GM12865 (cell line): ENCODE results near the gene ACOT11.

Experiments
- DNase-seq: peaks from one replicate; pipeline ENCODE4 v3.0.0; 2010; ENCODE audit warnings: low read depth
- H3K4me3 ChIP-seq: 2 replicates; pipeline ENCODE4 v1.5.1; 2011; ENCODE audit warnings: mild to moderate bottlenecking, low read depth, low read length, control low read depth
- TF ChIP-seq, protein P1 (sequence below): IDR thresholded peaks from 2 replicates; pipeline ENCODE4 v1.5.1; 2011; ENCODE audit warnings: low read length, control low read depth, low read depth, inconsistent platforms; ENCODE audit not compliant: insufficient read depth; ENCODE audit errors: missing control alignments

ACOT11 gene

DNA sequence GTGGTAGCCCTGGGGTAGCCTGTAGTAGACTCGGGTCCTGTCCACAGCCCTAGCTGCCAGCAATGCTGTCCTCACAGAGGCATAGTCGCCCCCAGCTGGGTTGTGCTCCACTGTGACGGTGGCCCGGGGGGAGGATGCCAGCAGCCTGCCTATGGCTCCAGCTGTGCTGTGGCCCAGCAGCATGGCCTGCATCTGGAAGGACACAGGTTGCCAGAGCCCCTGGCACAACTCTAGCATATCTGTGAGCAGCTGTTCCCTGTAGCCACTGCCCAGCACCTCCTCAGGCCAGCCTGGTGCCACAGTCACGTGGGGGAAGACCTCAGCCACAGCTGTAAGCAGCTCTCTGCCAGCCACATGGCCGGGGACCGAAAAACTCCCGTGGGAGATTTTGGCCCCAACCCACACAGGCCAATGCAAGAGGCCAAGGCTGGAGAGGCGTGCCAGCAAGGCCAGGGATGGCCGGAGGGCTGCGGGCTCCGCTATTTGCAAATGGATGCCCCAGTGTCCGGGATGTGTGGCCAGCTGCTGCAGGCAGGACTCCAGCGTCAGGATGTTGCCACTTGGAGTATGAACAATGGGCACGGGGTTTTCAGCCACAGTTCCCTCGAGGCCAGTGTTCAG lies 61.4 kb downstream of the ACOT11 start:
- TF ChIP-seq, protein P1, sequence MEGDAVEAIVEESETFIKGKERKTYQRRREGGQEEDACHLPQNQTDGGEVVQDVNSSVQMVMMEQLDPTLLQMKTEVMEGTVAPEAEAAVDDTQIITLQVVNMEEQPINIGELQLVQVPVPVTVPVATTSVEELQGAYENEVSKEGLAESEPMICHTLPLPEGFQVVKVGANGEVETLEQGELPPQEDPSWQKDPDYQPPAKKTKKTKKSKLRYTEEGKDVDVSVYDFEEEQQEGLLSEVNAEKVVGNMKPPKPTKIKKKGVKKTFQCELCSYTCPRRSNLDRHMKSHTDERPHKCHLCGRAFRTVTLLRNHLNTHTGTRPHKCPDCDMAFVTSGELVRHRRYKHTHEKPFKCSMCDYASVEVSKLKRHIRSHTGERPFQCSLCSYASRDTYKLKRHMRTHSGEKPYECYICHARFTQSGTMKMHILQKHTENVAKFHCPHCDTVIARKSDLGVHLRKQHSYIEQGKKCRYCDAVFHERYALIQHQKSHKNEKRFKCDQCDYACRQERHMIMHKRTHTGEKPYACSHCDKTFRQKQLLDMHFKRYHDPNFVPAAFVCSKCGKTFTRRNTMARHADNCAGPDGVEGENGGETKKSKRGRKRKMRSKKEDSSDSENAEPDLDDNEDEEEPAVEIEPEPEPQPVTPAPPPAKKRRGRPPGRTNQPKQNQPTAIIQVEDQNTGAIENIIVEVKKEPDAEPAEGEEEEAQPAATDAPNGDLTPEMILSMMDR, result no peak
- no peak for DNase-seq
- no peak overlapping the region for H3K4me3 ChIP-seq

- TF ChIP-seq, protein P1, result no peak
- H3K4me3 ChIP-seq, result no peak overlapping the region
- DNase-seq, result no peak
Measured at GRCh38 chr1:54610048-54610447, 62.0 kb downstream of the ACOT11 start.

DNA sequence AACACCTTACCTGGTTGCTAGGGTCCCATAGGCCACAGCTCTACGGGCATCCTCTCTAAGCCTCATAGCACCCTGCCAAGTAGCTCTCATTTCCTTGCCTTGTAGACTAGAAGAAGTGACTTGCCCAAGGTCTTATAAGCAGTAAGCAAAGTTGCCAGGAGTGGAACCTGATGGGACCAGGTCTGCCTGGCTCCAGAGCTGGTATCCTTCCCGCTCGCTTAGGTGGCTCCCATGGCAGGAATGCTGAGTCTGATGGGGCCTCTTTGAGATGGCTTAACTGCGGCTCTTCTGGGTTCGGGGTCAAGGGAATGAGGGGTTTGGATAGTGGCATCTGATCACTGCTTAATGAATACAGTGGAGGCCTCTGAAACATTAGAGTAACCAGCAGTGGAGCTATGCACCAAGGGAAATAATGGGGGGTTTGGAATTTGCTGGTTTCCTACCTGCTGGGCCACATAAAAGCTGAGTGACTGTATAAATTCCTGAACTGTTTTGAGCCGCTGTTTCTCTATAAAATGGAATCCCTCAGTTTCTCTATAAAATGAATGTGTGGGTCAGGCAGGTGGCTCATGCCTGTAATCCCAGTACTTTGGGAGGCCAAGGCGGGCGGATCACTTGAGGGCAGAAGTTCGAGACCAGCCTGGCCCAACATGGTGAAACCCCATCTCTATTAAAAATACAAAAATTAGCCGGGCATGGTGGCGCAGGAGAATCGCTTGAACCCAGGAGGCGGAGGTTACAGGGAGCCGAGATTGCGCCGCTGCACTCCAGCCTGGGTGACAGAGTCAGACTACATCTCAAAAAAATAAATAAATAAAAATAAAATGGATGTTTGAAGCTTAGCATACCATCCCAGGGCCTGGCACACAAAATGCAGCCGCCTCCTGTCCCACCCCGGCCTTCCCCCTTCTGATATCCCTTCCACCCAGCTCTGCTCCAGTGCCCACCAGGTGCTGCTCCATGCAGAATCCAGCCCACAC lies 62.9 kb downstream of the ACOT11 start:
- TF ChIP-seq, protein P1, result no peak

GRCh38 chr1:54611621-54612020 lies 63.6 kb downstream of the ACOT11 start:
- TF ChIP-seq, protein P1, result no peak
- no peak for DNase-seq
- H3K4me3 ChIP-seq, result no peak overlapping the region

More for the DNA sequence above, 62.9 kb downstream of the ACOT11 start:
- no peak for DNase-seq
- H3K4me3 ChIP-seq, result no peak overlapping the region

- TF ChIP-seq, protein P1, result no peak
- no peak for DNase-seq
- H3K4me3 ChIP-seq, result no peak overlapping the region
Measured at GRCh38 chr1:54614024-54614423, 66.0 kb downstream of the ACOT11 start.

DNA sequence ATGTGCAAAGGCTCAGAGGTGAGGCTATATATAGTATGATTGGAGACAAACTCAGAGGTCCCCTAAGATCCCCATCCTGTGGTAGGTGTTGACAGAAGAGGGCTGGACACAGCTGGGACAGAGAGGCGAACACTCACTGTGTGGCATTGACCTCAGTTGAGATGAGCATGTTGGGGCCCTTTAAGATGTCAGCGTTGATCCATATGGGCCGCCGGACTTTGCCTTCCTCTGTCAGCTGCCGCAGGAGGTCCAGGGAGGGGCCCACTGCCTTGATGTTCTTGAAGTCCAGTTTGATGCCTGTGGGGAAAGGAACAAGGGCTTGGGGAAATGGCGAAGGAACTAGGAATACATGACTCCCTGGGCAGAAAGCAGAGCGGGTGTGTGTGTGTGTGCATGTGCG lies 66.5 kb downstream of the ACOT11 start:
- no peak overlapping the region for H3K4me3 ChIP-seq
- TF ChIP-seq, protein P1, result no peak
- no peak for DNase-seq
